A673 (cell line): Measurements from ENCODE around the gene SH2D3C. TPM values are rescaled to one million over a fixed set of nuclear protein-coding genes. Genes with fewer than 3 reads are reported as not detected.

Source experiments
- BruUV-seq: library from RNA; stranded (reverse); fragments of 400-500 nt; replicated peaks from 2 replicates; lab custom pipeline; 2021; lab: Mats Ljungman, UMichigan
- CTCF ChIA-PET: fragments of 300-600 bp; sonication (Branson Sonifier 250); formaldehyde crosslinking; loops from one replicate; lab custom pipeline; 2022; ENCODE audit warnings: antibody characterized with exemption; lab: Charles Lee
- POLR2A ChIA-PET: fragments of 300-600 bp; sonication (Branson Sonifier 250); formaldehyde crosslinking; loops from one replicate; lab custom pipeline; 2022; ENCODE audit warnings: antibody characterized with exemption; ENCODE audit not compliant: low non-redundant PET; lab: Charles Lee
- DNase-seq: peaks from one replicate; pipeline ENCODE4 v3.0.0-alpha.2; 2015; ENCODE audit warnings: low spot score
- H3K27ac ChIP-seq: fragments of 200-600 bp; sonication (generic); 2 replicates; pipeline ENCODE4 v1.5.1; 2016; ENCODE audit warnings: mixed run types, low read depth, mild to moderate bottlenecking, mixed read lengths, antibody characterized with exemption, low read length; ENCODE audit not compliant: poor library complexity, severe bottlenecking
- H3K27me3 ChIP-seq: fragments of 200-600 bp; sonication (generic); replicated peaks from 2 replicates; pipeline ENCODE4 v1.6.1; 2017; ENCODE audit warnings: mixed run types, low read depth, mild to moderate bottlenecking, mixed read lengths, antibody characterized with exemption, low read length; ENCODE audit not compliant: insufficient read depth, poor library complexity
- H3K36me3 ChIP-seq: fragments of 200-600 bp; sonication (generic); 2 replicates; pipeline ENCODE4 v1.6.1; 2016; ENCODE audit warnings: mixed run types, mild to moderate bottlenecking, mixed read lengths, antibody characterized with exemption, low read length; ENCODE audit not compliant: insufficient read depth, poor library complexity, severe bottlenecking
- H3K4me1 ChIP-seq: fragments of 200-600 bp; sonication (generic); 2 replicates; pipeline ENCODE4 v1.6.1; 2017; ENCODE audit warnings: mixed run types, mild to moderate bottlenecking, mixed read lengths, antibody characterized with exemption, low read length; ENCODE audit not compliant: insufficient read depth, poor library complexity, severe bottlenecking
- H3K4me3 ChIP-seq: fragments of 200-600 bp; sonication (generic); 2 replicates; pipeline ENCODE4 v1.5.1; 2016; ENCODE audit warnings: low read depth, mixed run types, mild to moderate bottlenecking, mixed read lengths, low read length; ENCODE audit not compliant: poor library complexity, severe bottlenecking
- H3K9me3 ChIP-seq: fragments of 200-600 bp; sonication (generic); 2 replicates; pipeline ENCODE4 v1.6.1; 2016; ENCODE audit warnings: mixed run types, low read depth, mild to moderate bottlenecking, mixed read lengths, antibody characterized with exemption, low read length; ENCODE audit not compliant: poor library complexity, severe bottlenecking
- EZH2 ChIP-seq: fragments of 200-600 bp; sonication (generic); IDR thresholded peaks from 2 replicates; pipeline ENCODE4 v1.6.1; 2017; ENCODE audit warnings: borderline replicate concordance, low read depth, mild to moderate bottlenecking, mixed read lengths, antibody characterized with exemption, low read length; ENCODE audit not compliant: poor library complexity, severe bottlenecking
- intact Hi-C: fragments of 100-400 bp; cut with micrococcal nuclease; formaldehyde crosslinking; loops from one replicate; pipeline ENCODE4 v1.10.0; 2022; ENCODE audit not compliant: unreplicated experiment
- total RNA-seq: library from RNA; stranded (reverse); gene quantifications from 2 replicates; pipeline ENCODE4 v1.2.3, GENCODE V29; 2021
- TF ChIP-seq, protein P1 (sequence below): fragments of 300-800, 200-600 bp; sonication (generic); conservative IDR thresholded peaks from 2 replicates; pipeline ENCODE4 v1.5.1; 2017; ENCODE audit warnings: low read depth, mild to moderate bottlenecking, antibody characterized with exemption, low read length, moderate library complexity, mixed read lengths

Gene SH2D3C
- total RNA-seq, 1 experiment from 2014 or later, result not detected

DNA sequence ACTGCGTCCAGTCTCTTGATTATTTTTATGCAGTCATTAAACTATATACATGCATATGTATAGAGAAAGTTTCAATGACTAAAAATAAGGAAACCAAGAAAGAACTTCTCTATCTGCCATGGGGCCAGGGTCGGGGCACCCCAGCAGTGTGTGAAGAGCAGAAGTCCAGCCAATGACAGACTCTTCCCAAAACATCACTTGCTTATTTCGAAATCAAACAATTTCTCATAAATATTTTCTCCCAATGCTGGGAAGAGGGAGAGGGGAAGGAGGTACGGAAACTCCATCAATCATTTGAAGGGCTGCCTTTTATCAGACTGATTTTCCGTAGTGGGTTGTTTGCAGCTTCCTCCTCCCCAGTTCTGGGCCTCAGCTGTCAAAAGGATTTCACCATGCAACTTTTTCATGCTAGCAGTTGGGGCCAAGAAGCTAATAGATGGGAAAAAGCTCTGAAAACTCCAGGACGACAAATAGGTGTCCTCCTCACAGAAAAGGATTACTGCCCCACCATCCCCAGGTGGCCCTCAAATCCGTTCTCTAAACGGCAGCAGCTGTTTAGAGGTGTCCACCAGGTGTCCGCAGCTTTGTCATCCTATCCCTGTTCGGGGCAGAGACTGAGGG is 23.6 kb upstream of the SH2D3C start:
- H3K27ac ChIP-seq, result peak overlapping the region; percentile 96
- TF ChIP-seq EZH2, result no peak
- TF ChIP-seq, protein P1, sequence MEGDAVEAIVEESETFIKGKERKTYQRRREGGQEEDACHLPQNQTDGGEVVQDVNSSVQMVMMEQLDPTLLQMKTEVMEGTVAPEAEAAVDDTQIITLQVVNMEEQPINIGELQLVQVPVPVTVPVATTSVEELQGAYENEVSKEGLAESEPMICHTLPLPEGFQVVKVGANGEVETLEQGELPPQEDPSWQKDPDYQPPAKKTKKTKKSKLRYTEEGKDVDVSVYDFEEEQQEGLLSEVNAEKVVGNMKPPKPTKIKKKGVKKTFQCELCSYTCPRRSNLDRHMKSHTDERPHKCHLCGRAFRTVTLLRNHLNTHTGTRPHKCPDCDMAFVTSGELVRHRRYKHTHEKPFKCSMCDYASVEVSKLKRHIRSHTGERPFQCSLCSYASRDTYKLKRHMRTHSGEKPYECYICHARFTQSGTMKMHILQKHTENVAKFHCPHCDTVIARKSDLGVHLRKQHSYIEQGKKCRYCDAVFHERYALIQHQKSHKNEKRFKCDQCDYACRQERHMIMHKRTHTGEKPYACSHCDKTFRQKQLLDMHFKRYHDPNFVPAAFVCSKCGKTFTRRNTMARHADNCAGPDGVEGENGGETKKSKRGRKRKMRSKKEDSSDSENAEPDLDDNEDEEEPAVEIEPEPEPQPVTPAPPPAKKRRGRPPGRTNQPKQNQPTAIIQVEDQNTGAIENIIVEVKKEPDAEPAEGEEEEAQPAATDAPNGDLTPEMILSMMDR, result no peak
- H3K4me1 ChIP-seq, result peaks cover 14% of the 10 kb centered on the region
- intact Hi-C loops, result loop anchor here (5.0 kb wide), 1 partner anchor 115 kb away; the partner anchor contains the start of gene ST6GALNAC4
- no peaks in the 10 kb centered on the region for H3K27me3 ChIP-seq
- DNase-seq, result peak; percentile 33
- no peaks in the 10 kb centered on the region for H3K9me3 ChIP-seq
- peak overlapping the region; percentile 97 for H3K4me3 ChIP-seq
- ChIA-PET CTCF (no interaction called here), POLR2A (no interaction called here)
- BruUV-seq, result no TSS peak
- peaks cover 7% of the 10 kb centered on the region for H3K36me3 ChIP-seq

DNA sequence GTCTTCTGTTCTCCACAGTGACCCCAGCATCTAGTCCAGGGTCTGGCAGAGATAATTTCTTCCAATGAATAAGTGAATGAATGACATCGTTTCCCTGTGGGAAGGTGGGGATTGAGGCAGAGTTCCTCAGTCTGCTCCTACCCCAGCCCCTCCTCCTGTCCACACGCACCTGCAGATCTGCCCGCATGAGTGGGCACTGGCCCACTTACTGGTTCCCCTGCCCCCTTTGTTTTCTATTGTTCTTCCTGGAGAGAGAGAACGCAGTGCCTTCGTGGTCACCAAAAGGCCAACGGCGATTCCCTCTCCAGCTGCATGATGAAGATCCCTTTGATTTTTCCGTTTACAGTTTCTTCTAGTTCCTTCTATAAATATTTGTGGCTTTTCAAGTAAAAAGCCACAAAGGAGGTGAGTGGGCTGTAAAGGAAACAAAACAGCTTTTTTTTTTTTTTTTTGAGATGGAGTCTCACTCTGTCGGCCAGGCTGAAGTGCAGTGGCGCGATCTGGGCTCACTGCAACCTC is 18.4 kb upstream of the SH2D3C start:
- no peak overlapping the region for H3K4me3 ChIP-seq
- H3K9me3 ChIP-seq, result no peaks in the 10 kb centered on the region
- BruUV-seq, result no TSS peak
- CTCF ChIA-PET, result no interaction called here
- peaks cover 8% of the 10 kb centered on the region for H3K36me3 ChIP-seq
- intact Hi-C loops, result no loop called here
- H3K4me1 ChIP-seq, result peaks cover 2% of the 10 kb centered on the region
- DNase-seq, result no peak
- POLR2A ChIA-PET, result no interaction called here
- no peak for TF ChIP-seq EZH2
- TF ChIP-seq, protein P1, result no peak
- H3K27me3 ChIP-seq, result no peaks in the 10 kb centered on the region
- H3K27ac ChIP-seq, result no peak overlapping the region

DNA sequence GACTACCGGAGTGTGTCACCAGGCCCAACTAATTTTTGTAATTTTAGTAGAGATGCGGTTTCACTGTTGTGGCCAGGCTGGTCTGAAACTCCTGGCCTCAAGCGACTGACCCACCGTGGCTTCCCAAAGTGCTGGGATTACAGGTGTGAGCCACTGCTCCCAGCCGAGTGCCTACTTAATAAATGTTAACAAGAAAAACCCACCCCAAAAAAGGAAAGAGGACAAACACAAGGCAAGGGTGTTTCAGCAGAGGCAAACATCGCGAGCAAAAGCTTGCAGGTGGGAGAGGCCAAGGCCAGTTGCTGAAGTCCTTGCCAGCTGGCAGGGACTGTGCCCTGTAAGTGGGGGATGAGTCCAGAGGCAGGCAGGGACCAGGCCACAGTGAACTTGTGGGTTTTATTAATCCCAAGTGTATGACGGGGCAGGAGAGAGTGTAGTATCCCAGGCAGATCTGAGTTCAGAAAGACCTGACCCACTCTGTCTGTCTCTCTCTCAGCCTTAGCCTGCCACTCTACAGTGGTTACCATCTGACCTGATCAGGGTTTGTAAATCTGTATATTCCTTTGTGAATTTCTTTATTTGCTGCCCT is 17.9 kb upstream of the SH2D3C start:
- Histone ChIP-seq H3K9me3 (no peaks in the 10 kb centered on the region), H3K27me3 (no peaks in the 10 kb centered on the region), H3K27ac (no peak overlapping the region), H3K4me1 (no peaks in the 10 kb centered on the region), H3K4me3 (no peak overlapping the region), H3K36me3 (peaks cover 13% of the 10 kb centered on the region)
- intact Hi-C loops, result no loop called here
- TF ChIP-seq, protein P1, result no peak
- no peak for DNase-seq
- no TSS peak for BruUV-seq
- CTCF ChIA-PET, result no interaction called here
- POLR2A ChIA-PET, result no interaction called here
